A549 (cell line): ENCODE data around the gene GALNT18. TPM values are rescaled to one million over a fixed set of nuclear protein-coding genes. Genes with fewer than 3 reads are reported as not detected.

Source experiments
- ATAC-seq, 2 experiments: fragments of 200-7000 bp in 1 of 2; fragments of >200 bp in 1 of 2; cut with Nextera tagmentation in 1 of 2; cut with Tn5 transposase in 1 of 2; 3 replicates each; pipeline versions ENCODE4 v1.8.0 to v1.9.1; 2018 to 2020; ENCODE audit warnings: mild to moderate bottlenecking in 1 of 2, moderate library complexity in 1 of 2
- CTCF ChIA-PET: fragments of 300-600 bp; sonication (Branson Sonifier 250); formaldehyde crosslinking; extraction: SDS; loops from one replicate; lab custom pipeline; 2021; ENCODE audit warnings: antibody characterized with exemption, inconsistent platforms; lab: Yijun Ruan, JAX
- POLR2A ChIA-PET: fragments of 350-600 bp; formaldehyde crosslinking; extraction: SDS; loops from one replicate; lab custom pipeline; 2021; ENCODE audit warnings: antibody characterized with exemption, inconsistent platforms; lab: Yijun Ruan, JAX
- DNase-seq, 2 experiments: peaks; one replicate each; pipeline versions ENCODE4 v3.0.0 to v3.0.0-alpha.2; 2011 to 2016; ENCODE audit warnings: low read depth in 1 of 2, low spot score in 1 of 2
- FAIRE-seq: peaks from 2 replicates; lab custom pipeline; 2011; peaks lifted over from hg19 to GRCh38; lab: Jason Lieb, UNC
- H3K27ac ChIP-seq, 2 experiments: fragments of >200 bp; sonication (Bioruptor Twin); formaldehyde crosslinking; 3 replicates each; pipeline ENCODE4 v1.5.1; 2016 to 2017
- H3K4me1 ChIP-seq: fragments of >200 bp; sonication (Bioruptor Twin); formaldehyde crosslinking; 3 replicates; pipeline ENCODE4 v1.6.1; 2016
- H3K4me2 ChIP-seq: fragments of >200 bp; sonication (Bioruptor Twin); formaldehyde crosslinking; 3 replicates; pipeline ENCODE4 v1.6.1; 2016
- H3K4me3 ChIP-seq: fragments of >200 bp; sonication (Bioruptor Twin); formaldehyde crosslinking; 3 replicates; pipeline ENCODE4 v1.5.1; 2016
- H3K9me3 ChIP-seq: fragments of >200 bp; sonication (Bioruptor Twin); formaldehyde crosslinking; 3 replicates; pipeline ENCODE4 v1.6.1; 2016
- CBX2 ChIP-seq: fragments of 200-600 bp; sonication (generic); IDR thresholded peaks from 2 replicates; pipeline ENCODE4 v1.6.1; 2016; ENCODE audit warnings: low read depth, mild to moderate bottlenecking, borderline replicate concordance
- CEBPB ChIP-seq, 2 experiments: fragments of >200 bp in 1 of 2; sonication (Bioruptor Twin) in 1 of 2; formaldehyde crosslinking in 1 of 2; IDR thresholded peaks; 2 replicates each; pipeline ENCODE4 v1.6.1; 2012 to 2016
- EHF ChIP-seq: fragments of 250-450 bp; sonication (Bioruptor Pico); IDR thresholded peaks from 2 replicates; pipeline ENCODE4 v1.5.0; 2020; ENCODE audit warnings: mild to moderate bottlenecking
- EHMT2 ChIP-seq: fragments of 200-600 bp; sonication (generic); IDR thresholded peaks from 2 replicates; pipeline ENCODE4 v1.6.1; 2016; ENCODE audit warnings: antibody characterized with exemption, low read depth, mild to moderate bottlenecking, moderate library complexity
- EP300 ChIP-seq, 2 experiments: fragments of >200 bp; sonication (Bioruptor Twin); formaldehyde crosslinking; IDR thresholded peaks; 2 replicates in 1 of 2; 3 replicates in 1 of 2; pipeline ENCODE4 v1.6.1; 2016 to 2017
- GATA3 ChIP-seq: IDR thresholded peaks from 2 replicates; pipeline ENCODE4 v1.6.1; 2012; ENCODE audit warnings: borderline replicate concordance
- HES2 ChIP-seq: fragments of >200 bp; sonication (Bioruptor Twin); formaldehyde crosslinking; IDR thresholded peaks from 2 replicates; pipeline ENCODE4 v1.6.1; 2016
- HEYL ChIP-seq: fragments of 250-450 bp; sonication (Bioruptor Pico); IDR thresholded peaks from 2 replicates; pipeline ENCODE4 v1.8.0; 2021; ENCODE audit warnings: mild to moderate bottlenecking, moderate library complexity
- MAFK ChIP-seq: fragments of 450-650 bp; IDR thresholded peaks from 2 replicates; pipeline ENCODE4 v1.6.1; 2014; ENCODE audit not compliant: partially characterized antibody
- NFE2L2 ChIP-seq: fragments of 150-350 bp; conservative IDR thresholded peaks from 2 replicates; pipeline ENCODE4 v1.6.1; 2014; ENCODE audit warnings: low read length
- NPAS2 ChIP-seq: fragments of 250-450 bp; sonication (Bioruptor Pico); IDR thresholded peaks from 2 replicates; pipeline ENCODE4 v1.8.0; 2022; ENCODE audit warnings: mild to moderate bottlenecking, moderate library complexity, borderline replicate concordance
- NR3C1 ChIP-seq: fragments of >200 bp; sonication (Bioruptor Twin); formaldehyde crosslinking; IDR thresholded peaks from 3 replicates; pipeline ENCODE4 v1.6.1; 2017
- POLR2A ChIP-seq: IDR thresholded peaks from 2 replicates; pipeline ENCODE4 v1.6.1; 2012; ENCODE audit warnings: mild to moderate bottlenecking, low read length
- POLR2AphosphoS2 ChIP-seq: conservative IDR thresholded peaks from 2 replicates; pipeline ENCODE4 v1.6.1; 2012; ENCODE audit warnings: low read length, improper control_type of control experiment, inconsistent platforms
- RARB ChIP-seq: fragments of 250-450 bp; sonication (Bioruptor Pico); IDR thresholded peaks from 2 replicates; pipeline ENCODE4 v1.8.0; 2021; ENCODE audit warnings: mild to moderate bottlenecking, moderate library complexity
- RCOR1 ChIP-seq: fragments of 150-350 bp; IDR thresholded peaks from 2 replicates; pipeline ENCODE4 v1.6.1; 2014; ENCODE audit warnings: antibody characterized with exemption, low read length, low read depth
- RNF2 ChIP-seq: fragments of 200-600 bp; sonication (generic); IDR thresholded peaks from 2 replicates; pipeline ENCODE4 v1.6.1; 2016; ENCODE audit warnings: low read depth, mild to moderate bottlenecking, antibody characterized with exemption, moderate library complexity, borderline replicate concordance
- SREBF2 ChIP-seq: fragments of 450-650 bp; IDR thresholded peaks from 2 replicates; pipeline ENCODE4 v1.6.1; 2014; ENCODE audit warnings: mild to moderate bottlenecking, moderate library complexity
- TFCP2L1 ChIP-seq: fragments of 250-450 bp; sonication (Bioruptor Pico); IDR thresholded peaks from 2 replicates; pipeline ENCODE4 v1.5.0; 2021; ENCODE audit warnings: mild to moderate bottlenecking
- ZC3H11A ChIP-seq: fragments of 450-650 bp; IDR thresholded peaks from 2 replicates; pipeline ENCODE4 v1.6.1; 2014; ENCODE audit warnings: antibody characterized with exemption, mild to moderate bottlenecking
- ZFP36 ChIP-seq: fragments of 450-650 bp; IDR thresholded peaks from 2 replicates; pipeline ENCODE4 v1.6.1; 2014; ENCODE audit warnings: borderline replicate concordance; ENCODE audit not compliant: partially characterized antibody
- ZSCAN20 ChIP-seq: fragments of 250-450 bp; sonication (Bioruptor Pico); IDR thresholded peaks from 2 replicates; pipeline ENCODE4 v1.8.0; 2022; ENCODE audit warnings: mild to moderate bottlenecking, moderate library complexity
- WGBS: methylation state at CpG from one replicate; pipeline ENCODE4 v1.1.6; 2017; ENCODE audit errors: missing lambda C conversion rate; 5-methylcytosine and 5-hydroxymethylcytosine counted together
- polyA plus RNA-seq, 4 experiments: library from polyadenylated mRNA; depleted of rRNA in 3 of 4; stranded (reverse); fragments of >200 nt; fragmentation: RNase III in 1 of 4; extraction: RNeasy Plus Mini Kit Qiagen cat#74134 plus additional on column Dnase treatment in 1 of 4; gene quantifications; 2 replicates in 3 of 4; 3 replicates in 1 of 4; pipeline ENCODE4 v1.2.3, GENCODE V29; 2011 to 2017
- TF ChIP-seq, protein P1 (sequence below): fragments of 200-600 bp; sonication (generic); IDR thresholded peaks from 2 replicates; pipeline ENCODE4 v1.6.1; 2016; ENCODE audit warnings: antibody characterized with exemption, mild to moderate bottlenecking, moderate library complexity
- TF ChIP-seq, protein P2 (sequence below): IDR thresholded peaks from 2 replicates; pipeline ENCODE4 v1.6.1; 2012

The GALNT18 gene
- polyA plus RNA-seq, 2 of the 4 experiments (the other 2 are of a cell fraction) = 6.7 to 16.1 TPM

DNA sequence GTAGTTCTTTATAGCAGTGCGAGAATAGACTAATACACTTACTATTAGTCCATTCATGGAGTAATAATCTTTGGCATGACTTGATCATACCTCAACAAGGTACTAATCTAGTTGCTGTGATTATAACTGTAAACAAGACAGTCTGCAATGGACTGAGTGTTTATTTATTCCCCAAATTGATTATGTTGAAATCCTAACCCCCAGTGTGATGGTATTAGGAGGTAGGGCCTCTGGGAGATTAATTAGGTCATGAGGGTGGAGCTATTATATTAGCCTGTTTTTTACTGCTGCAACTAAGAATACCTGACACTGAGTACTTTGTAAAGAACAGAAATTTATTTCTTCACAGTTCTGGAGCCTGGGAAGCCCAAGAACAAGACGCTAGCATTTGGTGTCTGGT, 237.8 kb downstream of the GALNT18 start:
- FAIRE-seq (no peak), ATAC-seq (no peak)
- POLR2A ChIA-PET = no interaction called here

GRCh38 chr11:11382858-11383532, 238.8 kb downstream of the GALNT18 start:
- ATAC-seq (no peak), FAIRE-seq (no peak)
- WGBS = 62% methylated on average over 7 of the region's 7 CpGs
- CTCF ChIA-PET = interaction anchor here (1.1 kb wide), 1 partner anchor 404 kb away, joined by 4 read pairs; no protein-coding TSS in a partner anchor
- H3K4me3 ChIP-seq = no peak overlapping the region
- TF ChIP-seq ZSCAN20 (no peak), POLR2A (no peak), RNF2 (no peak), RCOR1 (no peak), EHF (CRISPR knock-in tag) (no peak), TFCP2L1 (CRISPR knock-in tag) (no peak), GATA3 (no peak), CBX2 (no peak), POLR2AphosphoS2 (no peak), RARB (no peak), MAFK (no peak), SREBF2 (no peak), HEYL (no peak), NR3C1 (no peak), NPAS2 (no peak), NFE2L2 (no peak), EHMT2 (no peak)
- TF ChIP-seq, protein P1, sequence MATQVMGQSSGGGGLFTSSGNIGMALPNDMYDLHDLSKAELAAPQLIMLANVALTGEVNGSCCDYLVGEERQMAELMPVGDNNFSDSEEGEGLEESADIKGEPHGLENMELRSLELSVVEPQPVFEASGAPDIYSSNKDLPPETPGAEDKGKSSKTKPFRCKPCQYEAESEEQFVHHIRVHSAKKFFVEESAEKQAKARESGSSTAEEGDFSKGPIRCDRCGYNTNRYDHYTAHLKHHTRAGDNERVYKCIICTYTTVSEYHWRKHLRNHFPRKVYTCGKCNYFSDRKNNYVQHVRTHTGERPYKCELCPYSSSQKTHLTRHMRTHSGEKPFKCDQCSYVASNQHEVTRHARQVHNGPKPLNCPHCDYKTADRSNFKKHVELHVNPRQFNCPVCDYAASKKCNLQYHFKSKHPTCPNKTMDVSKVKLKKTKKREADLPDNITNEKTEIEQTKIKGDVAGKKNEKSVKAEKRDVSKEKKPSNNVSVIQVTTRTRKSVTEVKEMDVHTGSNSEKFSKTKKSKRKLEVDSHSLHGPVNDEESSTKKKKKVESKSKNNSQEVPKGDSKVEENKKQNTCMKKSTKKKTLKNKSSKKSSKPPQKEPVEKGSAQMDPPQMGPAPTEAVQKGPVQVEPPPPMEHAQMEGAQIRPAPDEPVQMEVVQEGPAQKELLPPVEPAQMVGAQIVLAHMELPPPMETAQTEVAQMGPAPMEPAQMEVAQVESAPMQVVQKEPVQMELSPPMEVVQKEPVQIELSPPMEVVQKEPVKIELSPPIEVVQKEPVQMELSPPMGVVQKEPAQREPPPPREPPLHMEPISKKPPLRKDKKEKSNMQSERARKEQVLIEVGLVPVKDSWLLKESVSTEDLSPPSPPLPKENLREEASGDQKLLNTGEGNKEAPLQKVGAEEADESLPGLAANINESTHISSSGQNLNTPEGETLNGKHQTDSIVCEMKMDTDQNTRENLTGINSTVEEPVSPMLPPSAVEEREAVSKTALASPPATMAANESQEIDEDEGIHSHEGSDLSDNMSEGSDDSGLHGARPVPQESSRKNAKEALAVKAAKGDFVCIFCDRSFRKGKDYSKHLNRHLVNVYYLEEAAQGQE = no peak
- TF ChIP-seq, all 56 proteins: peak for 0
- POLR2A ChIA-PET = no interaction called here
- DNase-seq = no peak
- Histone ChIP-seq H3K4me1 (no peaks in the 10 kb centered on the region), H3K27ac (no peak overlapping the region), H3K4me2 (no peak overlapping the region), H3K9me3 (no peaks in the 10 kb centered on the region)

More for the DNA sequence above, 237.8 kb downstream of the GALNT18 start:
- no peak for DNase-seq
- Histone ChIP-seq H3K27ac (no peak overlapping the region), H3K9me3 (no peaks in the 10 kb centered on the region), H3K4me1 (no peaks in the 10 kb centered on the region), H3K4me2 (no peak overlapping the region), H3K4me3 (no peak overlapping the region)
- CTCF ChIA-PET = no interaction called here
- TF ChIP-seq CEBPB (IDR thresholded peaks at IDR 0.05) = no peak
- no peak for TF ChIP-seq EP300 (IDR thresholded peaks at IDR 0.05)
- no peak for TF ChIP-seq HES2
- TF ChIP-seq, protein P2, sequence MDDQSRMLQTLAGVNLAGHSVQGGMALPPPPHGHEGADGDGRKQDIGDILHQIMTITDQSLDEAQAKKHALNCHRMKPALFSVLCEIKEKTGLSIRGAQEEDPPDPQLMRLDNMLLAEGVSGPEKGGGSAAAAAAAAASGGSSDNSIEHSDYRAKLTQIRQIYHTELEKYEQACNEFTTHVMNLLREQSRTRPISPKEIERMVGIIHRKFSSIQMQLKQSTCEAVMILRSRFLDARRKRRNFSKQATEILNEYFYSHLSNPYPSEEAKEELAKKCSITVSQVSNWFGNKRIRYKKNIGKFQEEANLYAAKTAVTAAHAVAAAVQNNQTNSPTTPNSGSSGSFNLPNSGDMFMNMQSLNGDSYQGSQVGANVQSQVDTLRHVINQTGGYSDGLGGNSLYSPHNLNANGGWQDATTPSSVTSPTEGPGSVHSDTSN = no peak
- TF ChIP-seq ZC3H11A = no peak
- TF ChIP-seq ZFP36 = no peak
- TF ChIP-seq MAFK = no peak
- WGBS = 80% methylated on average over 2 of the region's 2 CpGs
